ENCODE results near the gene PLP2.
"Not testable (repeated sequence)": the region's sequence is repeated elsewhere in the genome, so short reads cannot be mapped to it uniquely, and the experiment has no call there.

- TF ChIP-seq ZNF558 (CRISPR knock-in tag; IDR thresholded peaks at IDR 0.05; ENCODE audit: borderline replicate concordance); ZNF569 (CRISPR knock-in tag; IDR thresholded peaks at IDR 0.05; ENCODE audit: borderline replicate concordance); BRF2 (CRISPR knock-in tag; IDR thresholded peaks at IDR 0.05); RAD21 (CRISPR knock-in tag; IDR thresholded peaks at IDR 0.05); ZNF350 (CRISPR knock-in tag; IDR thresholded peaks at IDR 0.05; ENCODE audit: borderline replicate concordance, low read depth): not testable (repeated sequence)
- TF ChIP-seq, protein P1, sequence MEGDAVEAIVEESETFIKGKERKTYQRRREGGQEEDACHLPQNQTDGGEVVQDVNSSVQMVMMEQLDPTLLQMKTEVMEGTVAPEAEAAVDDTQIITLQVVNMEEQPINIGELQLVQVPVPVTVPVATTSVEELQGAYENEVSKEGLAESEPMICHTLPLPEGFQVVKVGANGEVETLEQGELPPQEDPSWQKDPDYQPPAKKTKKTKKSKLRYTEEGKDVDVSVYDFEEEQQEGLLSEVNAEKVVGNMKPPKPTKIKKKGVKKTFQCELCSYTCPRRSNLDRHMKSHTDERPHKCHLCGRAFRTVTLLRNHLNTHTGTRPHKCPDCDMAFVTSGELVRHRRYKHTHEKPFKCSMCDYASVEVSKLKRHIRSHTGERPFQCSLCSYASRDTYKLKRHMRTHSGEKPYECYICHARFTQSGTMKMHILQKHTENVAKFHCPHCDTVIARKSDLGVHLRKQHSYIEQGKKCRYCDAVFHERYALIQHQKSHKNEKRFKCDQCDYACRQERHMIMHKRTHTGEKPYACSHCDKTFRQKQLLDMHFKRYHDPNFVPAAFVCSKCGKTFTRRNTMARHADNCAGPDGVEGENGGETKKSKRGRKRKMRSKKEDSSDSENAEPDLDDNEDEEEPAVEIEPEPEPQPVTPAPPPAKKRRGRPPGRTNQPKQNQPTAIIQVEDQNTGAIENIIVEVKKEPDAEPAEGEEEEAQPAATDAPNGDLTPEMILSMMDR (CRISPR knock-in tag; IDR thresholded peaks at IDR 0.05), result not testable (repeated sequence)
- TF ChIP-seq, protein P2, sequence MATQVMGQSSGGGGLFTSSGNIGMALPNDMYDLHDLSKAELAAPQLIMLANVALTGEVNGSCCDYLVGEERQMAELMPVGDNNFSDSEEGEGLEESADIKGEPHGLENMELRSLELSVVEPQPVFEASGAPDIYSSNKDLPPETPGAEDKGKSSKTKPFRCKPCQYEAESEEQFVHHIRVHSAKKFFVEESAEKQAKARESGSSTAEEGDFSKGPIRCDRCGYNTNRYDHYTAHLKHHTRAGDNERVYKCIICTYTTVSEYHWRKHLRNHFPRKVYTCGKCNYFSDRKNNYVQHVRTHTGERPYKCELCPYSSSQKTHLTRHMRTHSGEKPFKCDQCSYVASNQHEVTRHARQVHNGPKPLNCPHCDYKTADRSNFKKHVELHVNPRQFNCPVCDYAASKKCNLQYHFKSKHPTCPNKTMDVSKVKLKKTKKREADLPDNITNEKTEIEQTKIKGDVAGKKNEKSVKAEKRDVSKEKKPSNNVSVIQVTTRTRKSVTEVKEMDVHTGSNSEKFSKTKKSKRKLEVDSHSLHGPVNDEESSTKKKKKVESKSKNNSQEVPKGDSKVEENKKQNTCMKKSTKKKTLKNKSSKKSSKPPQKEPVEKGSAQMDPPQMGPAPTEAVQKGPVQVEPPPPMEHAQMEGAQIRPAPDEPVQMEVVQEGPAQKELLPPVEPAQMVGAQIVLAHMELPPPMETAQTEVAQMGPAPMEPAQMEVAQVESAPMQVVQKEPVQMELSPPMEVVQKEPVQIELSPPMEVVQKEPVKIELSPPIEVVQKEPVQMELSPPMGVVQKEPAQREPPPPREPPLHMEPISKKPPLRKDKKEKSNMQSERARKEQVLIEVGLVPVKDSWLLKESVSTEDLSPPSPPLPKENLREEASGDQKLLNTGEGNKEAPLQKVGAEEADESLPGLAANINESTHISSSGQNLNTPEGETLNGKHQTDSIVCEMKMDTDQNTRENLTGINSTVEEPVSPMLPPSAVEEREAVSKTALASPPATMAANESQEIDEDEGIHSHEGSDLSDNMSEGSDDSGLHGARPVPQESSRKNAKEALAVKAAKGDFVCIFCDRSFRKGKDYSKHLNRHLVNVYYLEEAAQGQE (IDR thresholded peaks at IDR 0.05; ENCODE audit: borderline replicate concordance in 1 of 2, low read depth in 1 of 2, low read length in 2 of 2), result not testable (repeated sequence)
Measured at GRCh38 chrX:49148390-49149100, 23.2 kb upstream of the PLP2 start.
